Stimulated activated CD4-positive, alpha-beta T cell treated with anti-CD3 and anti-CD28 coated beads, Interleukin-2, amount 100 ng/mL, for 24 hours (primary cell): Measurements from ENCODE around the gene SENP1.

ENCODE experiments used
- DNase-seq, 2 donors: peaks; one replicate each; pipeline ENCODE4 v3.0.0-alpha.2; 2020

The SENP1 gene

DNA sequence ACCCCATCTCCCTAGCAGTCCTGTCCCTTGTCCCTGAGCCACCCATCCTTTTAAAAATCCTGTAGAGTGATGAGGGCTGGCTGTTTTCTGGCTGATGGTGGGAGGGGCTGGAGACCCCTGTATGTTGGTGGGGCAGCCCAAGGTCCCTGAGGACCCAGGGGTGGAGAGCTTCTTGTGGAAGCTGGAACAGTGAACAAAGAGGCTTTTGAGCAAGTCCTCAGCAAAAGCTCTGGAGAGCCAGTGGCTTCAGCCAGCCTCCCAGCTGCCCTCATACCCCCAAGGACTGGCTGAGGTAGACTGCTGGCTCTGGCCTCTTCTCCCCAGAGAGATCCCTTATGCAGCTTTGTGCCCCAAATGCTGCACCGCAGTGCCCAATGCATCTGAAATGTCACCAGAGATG lies 72.4 kb downstream of the SENP1 start:
- no peak for DNase-seq

DNA sequence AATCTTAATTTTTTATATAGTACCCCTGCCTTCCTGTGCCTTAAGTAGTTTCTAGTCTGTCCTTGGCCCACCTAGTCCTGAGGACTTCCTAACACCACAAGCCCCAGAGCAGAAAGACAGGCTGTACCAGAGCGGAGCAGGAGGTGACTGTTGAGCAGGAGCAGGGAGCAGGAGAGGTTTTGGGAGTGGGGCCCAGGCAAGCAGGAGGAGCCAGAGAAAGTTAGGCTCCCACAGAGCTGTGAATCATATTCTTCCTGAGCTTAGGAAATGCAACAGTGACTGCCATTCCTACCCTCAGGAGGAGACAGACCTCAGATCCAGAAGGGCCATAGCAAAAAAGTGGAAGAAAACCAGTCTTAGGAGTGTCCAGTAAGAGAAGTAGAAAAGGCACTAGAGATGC lies 73.3 kb downstream of the SENP1 start:
- DNase-seq, result no peak

DNA sequence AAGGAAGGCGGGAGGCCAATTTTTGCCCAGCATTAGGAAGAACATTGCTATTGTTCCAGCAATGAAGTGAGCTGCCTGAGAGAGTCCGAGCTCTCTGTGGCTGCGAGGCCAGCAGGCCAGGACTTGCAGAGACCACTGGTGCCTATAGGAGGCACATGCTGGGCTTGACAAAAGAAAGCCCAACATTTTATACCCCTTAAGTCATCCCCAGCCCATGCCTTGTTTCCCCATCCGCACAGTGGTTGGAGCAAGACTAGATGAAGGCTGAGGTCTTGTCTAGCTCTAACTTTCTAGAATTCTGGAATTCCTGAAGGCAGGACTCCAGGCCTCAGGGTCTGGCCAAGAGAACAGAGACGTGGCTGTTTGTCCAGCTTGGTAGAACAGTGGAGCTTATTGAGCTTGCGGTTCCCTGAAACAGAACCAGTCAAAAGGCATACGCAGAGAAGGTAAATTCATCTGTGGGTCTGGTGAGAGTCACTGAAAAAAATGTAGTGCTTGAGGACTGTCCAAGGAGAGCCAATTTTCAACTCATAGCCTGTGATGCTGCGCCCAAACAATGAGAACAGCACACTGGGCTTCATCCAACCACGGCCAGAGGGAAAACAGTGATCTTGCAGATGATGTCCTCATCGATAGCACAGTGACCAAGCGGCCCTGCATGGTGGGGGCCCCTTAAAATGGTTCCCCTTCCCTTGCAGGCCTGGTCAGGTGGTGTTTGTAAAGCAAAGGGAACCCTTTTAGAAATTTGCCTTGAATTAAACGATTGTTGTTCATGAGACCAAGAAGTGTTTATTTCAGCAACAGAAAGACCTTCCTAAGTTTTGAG lies 74.5 kb downstream of the SENP1 start:
- DNase-seq, result no peak

DNA sequence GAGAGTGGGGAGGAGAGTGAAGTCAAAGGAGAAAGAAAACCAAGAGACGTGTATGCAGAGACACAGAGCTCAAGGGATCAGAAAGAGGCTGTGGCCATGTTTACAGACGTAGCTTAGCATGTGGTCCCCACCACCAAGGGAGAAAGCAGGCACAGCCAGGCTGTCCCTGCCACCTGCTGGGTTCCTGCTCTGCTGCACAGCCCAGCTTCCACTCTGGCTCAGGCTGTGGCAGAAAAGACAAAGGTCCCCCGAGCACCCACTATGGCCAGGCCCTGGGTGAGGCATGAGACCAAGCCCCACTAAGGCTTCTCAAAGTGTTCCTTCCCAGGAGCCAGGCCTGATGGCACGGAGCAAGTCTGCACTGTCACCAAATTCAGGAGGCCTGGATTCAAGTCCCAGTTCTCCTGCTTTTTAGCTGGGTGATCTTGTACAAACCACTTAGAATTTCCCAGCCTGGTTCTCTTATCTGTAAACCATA lies 75.7 kb downstream of the SENP1 start:
- no peak for DNase-seq

DNA sequence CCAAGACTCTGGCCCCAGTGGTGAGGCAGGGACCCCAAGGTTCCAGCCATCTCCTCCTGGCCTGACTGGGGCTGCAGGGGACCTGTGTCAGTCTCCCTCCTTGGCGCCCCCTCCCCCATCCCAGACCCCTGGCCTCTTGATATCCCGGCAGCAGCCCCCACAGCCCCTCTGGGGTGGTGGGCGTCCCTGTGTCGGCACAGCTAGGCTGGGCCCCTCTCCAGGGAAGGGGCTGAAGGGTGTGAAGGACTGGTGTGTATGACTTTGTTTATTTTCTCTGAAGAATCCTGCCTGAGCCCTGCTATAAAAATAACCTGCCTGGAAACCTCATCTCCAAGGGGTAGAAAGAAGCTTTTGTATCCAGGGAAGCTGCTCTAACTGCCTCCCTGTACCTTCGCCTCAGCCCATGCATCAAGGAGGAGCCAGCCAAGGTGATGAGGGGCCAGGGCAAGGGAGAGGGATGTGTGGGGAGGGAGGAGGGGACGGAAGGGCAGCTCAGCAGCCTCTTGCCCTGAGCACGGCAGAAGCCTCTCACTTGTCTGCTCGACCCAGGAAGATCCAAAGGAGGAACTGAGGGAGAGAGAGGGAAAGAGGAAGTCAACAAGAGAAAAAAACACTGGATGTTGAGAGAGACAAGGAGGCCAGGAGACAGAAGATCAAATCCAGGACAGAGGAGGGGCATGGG lies 76.2 kb downstream of the SENP1 start:
- DNase-seq, result no peak

DNA sequence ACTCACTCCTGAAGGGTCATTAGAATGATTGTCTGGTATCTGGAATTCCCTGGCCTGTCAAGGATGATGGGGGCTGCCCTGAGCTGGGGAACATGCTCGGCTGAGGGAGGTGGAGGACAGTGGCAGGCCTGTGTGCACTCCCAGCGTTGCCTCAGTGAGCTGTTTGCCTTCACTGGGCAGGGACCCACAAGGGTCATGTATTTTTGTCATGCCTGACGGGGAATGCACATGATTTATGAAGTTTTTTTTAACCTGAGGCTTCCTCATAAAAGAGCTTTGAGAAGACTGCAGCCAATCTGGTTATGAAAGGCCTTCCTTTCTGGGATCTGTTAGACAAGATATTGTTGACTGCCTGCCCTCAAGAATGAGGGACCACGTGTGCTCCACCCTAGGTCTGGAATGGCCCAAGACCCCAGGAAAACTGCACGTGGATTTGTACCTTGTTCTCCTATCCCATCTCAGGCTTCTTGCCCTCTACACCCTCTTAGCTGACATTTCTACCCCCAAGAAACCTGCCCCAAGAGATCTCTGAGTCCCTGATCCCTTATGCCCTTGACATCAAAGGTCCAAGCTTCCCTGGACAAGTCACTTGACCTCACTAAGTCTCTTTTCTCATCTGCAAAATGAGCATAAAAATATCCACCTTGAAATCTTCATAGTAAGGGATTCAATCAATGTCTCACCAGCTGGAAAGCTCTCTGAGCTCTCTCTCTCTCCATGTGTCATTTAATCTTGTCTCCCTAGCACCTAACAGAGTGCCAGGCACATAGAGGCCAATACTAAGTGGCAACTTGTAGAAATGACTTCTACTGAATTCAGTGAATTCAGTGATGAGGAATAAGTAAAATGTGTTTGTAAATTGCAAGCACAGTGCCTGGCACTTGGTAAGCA lies 77.1 kb downstream of the SENP1 start:
- no peak for DNase-seq

DNA sequence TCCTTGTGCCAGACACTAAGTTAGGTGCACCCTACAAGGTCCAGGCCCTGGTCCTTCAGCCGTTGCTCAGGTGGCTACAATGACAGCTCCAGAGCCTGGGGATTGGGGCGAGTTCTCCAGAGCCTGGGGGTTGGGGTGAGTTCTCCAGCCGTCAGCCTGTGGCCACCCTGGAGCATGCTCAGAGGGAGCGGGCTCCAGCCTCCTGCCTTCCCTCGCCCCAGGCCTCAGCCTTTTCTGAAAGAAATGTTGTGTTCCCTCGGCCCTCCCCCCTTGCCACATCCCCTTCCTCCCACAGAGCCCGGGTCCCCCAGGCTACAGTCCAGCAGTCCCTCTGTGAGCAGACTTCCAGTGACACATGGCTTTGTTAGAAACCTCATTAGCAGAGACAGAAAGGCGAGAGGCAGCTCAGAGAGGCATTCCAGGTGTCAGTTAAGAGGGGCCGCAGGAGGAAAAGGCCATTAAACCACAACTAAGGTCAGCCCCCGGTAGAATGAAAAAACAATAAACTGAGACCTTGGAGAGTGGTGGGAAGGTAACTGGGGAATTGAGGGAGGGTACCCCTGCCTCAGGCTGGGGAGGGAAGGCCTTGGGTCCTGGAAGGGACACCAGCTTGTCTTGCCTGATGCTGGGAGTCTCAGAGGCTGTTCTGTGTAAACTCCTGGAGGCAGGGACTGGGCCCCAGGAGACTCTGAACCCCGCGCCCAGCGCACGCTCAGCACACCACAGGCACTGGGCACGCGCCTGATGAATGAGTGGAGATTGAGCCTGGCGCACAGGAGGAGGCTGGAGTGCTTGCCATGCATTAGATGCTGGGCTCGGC lies 78.5 kb downstream of the SENP1 start:
- DNase-seq, result no peak

DNA sequence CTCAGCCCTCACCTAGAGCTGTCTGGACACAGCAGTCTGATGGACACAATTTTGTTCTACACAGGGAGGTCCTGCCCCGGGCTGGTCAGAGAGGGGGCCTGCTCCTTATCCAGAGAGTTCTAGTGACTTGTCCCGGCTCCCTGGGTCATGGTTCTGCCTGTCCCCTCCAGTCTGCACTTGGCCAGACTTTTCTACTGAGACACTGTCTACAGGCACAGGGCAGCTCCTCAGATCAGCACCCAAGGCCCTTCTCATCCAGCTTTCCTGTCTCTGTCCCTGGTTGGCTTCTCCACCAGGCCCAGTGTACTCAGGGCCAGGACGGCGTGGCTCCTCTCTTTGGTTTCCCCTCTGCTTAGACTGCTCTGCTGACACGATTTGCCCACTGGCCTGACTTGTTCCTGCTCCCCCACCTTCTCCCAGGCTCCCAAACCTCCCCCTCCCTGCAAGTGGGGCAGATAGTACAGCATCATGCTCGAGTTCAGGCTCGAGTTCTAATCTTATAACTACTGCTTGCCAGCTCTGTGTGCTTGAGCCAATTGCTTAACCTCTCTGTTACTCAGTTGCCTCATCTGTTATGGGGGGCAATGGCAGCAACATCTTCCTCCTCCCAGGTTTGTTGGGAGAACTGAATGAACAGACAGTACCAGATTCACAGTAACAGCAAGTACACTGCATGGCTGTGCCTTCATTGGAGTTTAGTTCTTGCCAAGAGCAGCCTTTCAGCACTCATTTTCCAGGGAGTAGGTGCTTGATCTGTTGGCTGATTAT lies 79.6 kb downstream of the SENP1 start:
- no peak for DNase-seq

DNA sequence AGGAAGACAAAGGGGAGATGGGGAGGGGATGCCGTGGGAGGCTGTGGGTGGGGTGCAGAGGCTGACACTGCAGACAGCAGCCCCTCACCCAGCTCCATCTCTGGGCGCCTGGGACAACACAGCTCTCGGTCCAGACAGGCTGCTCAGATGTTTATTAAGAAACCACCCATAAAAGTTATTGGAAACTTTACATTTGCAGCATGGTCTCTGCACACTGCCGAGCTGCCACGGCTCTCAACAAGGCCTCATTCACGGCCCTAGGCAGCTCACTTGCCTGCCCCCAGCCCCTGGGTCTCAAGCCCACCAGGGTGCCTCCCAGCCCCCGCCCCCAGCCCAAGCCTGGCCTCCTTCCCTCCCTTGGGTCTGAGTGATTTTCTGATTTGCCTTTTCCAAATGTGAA lies 80.6 kb downstream of the SENP1 start:
- DNase-seq, result no peak

DNA sequence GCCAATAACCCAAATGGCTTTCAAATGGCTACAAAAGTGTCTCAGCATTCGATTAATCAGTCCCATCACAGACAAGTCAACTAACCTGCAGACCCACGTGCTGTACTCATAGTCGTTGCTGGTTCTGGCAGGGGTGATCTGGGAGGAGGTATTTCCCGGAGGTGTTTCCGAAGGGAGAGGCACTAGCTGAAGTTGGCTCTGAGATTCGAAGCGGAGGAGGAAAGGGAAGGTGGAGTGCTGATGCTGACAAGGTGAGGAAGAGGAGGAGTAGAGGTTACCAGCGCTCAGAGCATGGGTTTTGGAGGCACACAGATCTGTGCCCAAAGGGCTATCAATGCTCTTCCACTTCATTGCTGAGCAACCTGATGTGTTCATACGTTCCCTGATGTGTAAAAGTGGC lies 81.1 kb downstream of the SENP1 start:
- DNase-seq, result no peak

DNA sequence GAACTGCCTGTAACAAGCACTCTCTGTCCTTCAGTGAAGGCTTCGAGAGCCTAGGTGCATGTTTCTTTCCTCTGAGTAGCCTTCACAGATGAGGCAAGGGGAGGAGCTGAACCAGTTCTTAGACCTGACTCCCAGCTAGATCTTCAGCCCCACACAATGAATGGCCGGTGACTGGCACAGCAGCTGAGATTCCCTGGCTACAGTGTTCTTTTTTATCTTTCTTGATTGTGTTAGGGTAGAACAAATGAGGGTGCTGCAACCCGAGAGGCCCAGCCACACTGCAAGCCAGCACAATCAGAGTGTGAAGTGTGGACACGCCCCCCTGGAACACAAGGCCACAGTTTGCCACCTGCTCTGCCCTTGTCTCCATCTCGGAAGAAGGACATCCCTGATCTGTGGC lies 82.5 kb downstream of the SENP1 start:
- DNase-seq, result no peak

DNA sequence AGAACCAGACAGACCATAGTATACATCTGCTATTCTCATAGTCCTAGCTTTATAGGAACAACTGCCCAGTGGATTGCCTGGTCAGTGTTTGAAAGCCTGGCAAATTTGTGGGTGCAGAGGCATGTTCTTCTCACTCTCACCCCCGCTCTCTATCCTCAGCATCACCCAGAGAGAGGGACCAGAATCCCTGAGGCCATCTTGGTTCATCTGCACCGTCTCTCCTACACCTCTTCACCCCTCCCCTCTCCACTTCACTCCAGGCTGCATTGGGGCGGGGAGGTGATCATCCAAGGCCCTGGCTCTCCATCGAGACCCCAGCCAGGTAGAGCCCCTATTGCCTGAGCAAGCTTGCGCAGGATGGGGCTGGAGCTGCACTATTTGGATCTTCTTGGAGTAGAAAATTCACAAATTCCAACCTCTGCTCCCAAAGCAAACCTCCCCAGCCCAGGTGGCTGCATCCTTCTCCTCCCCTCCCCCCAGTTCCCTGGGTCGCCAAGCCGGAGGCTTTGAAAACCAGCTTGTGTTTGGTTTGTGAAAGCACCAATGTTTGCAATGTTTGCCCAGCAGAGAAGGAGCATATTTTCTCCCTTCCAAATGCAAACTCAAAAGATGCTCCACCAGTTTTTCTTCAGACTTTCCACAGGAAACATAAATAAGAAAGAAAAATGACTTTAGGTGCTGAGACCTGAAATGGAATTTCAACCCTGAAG lies 83.0 kb downstream of the SENP1 start:
- DNase-seq, result no peak

DNA sequence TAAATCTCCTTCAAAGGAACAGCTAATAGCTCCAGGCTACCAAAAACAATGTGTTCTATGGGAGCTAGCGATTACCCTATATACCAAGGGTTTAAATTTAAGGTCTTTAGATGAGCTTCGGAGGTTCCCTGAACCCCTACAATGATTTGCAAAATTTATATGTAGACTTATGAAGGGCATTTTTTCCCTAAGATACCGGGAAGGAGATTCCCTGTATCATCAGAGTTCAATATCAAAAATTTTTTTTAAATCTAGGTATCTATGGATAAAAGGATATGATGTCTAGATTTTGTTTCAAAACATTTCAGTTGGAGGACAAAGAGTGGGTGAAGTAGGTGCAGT lies 83.7 kb downstream of the SENP1 start:
- no peak for DNase-seq

DNA sequence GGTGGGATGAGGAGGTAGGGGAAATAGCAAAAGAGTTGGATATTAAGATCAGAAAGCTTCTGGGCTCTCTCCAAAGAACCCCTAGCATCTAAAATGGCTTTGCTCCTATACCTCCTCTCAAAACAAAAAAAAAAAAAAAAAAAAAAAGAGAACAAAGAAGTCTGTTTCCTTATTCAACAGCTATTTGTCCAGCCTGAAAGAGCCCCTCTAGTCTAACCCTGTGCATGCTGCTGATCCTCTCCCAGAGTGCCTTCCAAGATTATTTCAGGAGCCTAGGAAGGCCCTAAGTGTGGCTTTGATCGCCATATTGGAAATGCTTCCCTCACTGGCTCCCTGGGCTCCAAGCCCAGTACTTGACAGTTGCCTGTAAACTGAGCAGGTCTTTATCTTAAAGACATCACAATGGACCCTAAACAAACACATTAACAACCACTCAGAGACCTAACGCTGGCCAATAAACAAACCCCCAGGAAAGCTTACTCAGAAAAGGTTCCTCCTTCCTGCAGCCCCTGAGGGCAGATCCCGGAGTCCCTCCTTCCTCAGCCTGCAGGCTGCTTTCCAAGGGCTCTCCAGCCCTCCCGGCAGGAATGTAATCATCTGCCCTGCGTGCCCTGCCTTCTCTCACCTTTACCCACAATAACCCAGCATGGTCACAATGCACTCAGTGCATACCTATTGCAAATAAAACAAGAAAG lies 84.2 kb downstream of the SENP1 start:
- no peak for DNase-seq

DNA sequence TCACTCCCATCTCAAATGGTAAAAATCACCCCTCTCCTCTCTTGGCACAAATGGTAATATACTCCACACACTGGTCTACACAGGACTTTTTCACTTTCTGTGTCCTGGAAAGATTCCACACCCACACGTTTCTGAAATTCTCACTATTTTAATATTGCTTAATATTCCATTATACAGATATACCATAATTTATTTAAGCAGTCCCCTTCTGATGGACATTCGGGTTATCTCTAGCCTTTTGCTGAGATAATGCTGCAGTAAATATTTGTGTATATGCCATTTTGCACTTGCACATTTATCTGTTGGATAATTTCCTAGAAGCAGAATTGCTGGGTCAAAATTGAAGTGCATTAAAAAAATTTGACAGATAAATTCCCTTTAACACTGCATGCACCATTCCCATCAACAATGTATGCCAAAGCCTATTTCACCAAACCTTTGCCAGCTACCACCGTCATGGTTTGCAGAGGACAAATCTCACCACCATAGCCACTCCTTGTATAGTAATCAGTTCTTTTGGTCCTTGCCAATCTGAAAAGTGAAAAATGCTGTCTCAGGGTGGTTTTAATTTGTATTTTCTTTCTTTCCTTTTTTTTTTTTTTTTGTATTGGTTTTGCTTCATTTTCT lies 86.1 kb downstream of the SENP1 start:
- DNase-seq, result no peak

DNA sequence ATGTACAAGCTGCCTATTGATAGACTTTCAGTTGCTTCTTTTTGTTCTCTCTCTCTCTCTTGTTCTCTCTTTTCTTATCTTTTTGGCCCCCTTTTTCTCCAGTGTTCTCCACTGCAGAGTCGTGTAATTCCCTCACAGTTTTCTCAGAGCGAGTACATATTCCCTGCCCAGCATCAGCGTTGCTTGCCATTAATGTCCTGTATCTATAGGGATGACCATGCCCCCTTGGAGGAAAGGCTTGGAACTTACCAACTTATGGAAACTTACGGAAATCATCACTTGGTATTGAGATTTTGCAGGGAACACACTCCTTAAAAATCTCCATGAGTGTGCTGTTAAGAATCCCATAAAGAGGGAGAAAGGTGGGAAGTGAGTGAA lies 87.3 kb downstream of the SENP1 start:
- no peak for DNase-seq

DNA sequence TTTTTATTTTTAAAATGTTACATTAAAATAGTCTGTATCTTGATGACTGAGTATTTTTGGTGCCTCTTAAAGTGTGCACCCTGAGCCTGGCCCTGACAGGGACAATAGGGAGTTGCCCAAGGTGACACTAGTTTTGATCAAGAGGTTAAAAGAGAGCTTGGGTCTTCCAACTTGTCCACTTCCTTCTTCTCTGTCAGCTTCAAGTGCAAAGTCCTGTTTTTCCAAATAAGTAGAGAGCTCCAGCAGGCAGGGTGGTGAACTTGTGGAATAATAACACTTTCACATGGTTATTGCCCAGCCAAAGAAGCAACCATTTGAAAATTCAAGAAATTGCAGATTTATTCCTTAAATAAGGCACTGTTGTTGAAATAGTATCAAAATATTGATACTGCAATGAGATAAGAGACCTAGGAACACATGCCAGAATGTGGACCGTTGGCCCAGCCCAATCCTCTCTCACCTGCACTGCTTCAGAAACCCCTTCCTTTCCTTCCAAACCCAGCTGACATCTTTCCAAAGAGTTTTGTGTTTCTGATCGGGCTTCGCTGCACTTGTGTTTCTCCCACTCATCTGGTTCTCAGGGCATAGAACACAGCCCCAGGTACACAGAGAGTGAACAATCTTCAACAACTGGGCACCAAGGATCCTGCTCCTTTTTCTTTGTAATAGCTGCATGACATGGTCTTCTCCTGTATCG lies 87.8 kb downstream of the SENP1 start:
- no peak for DNase-seq

DNA sequence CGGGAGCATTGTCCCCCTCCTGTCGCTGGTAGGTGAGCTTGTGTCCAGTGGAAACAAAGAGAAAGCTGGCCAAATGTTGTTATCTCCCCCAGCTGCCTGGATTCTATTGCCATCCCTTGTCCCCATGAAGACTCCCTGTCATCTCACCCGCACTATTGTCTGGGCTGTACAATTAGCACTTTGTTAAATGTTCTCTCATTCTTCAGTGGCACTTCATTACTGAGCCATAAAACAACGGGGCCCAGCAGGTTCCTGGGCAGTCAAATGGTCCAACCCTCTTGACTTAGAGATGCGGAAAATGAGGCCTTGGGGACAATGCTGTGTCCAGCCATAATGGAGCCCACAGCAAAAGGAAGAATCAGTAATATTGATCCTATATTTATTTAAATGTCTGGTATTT lies 88.4 kb downstream of the SENP1 start:
- DNase-seq, result no peak

DNA sequence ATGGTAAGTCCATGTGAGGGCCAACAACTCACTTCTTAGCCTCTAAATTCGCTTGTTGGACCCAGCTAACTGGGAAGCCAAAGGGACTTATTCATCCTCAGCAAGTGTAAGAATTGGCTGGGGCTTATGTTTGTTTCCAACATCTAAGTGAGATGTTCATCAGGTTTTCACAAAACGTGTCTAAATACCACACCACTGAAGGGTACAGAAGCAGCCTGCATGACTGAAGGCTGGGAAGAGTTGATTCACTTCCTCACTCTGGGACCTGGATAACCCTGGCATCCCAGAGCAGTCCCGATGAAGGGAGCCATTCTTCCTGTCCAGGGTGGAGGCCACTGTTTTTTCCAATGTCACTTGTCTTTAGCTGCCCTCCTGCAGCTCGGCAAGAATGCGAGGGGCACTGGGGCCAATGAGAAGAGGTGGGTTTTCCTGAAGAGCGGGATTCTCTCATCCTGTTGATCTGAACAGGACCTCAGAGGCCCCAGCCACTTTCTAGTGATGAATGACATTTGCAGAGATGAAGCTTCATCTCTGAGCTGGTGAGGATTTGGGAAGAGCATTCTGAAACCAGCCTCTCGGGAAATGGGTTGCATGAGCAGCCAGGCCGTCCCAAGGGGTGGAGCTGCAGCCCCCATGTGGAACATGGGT lies 89.4 kb downstream of the SENP1 start:
- no peak for DNase-seq
